Renal pelvis (tissue), 4 donors: ENCODE results near the gene PPP2R3A. TPM values are rescaled to one million over a fixed set of nuclear protein-coding genes. Genes with fewer than 3 reads are reported as not detected.

Source experiments
- DNase-seq: peaks from one replicate; pipeline ENCODE4 v3.0.0-alpha.2; 2013
- polyA plus RNA-seq, 3 donors: library from polyadenylated mRNA; unstranded; fragments of 120-200 nt; gene quantifications; one replicate each; pipeline ENCODE4 v1.2.1, GENCODE V29; 2013; ENCODE audit not compliant: insufficient read length in 3 of 3

PPP2R3A gene
- polyA plus RNA-seq, 3 donors: 17.5 to 22.6 (median 21.5) TPM

DNA sequence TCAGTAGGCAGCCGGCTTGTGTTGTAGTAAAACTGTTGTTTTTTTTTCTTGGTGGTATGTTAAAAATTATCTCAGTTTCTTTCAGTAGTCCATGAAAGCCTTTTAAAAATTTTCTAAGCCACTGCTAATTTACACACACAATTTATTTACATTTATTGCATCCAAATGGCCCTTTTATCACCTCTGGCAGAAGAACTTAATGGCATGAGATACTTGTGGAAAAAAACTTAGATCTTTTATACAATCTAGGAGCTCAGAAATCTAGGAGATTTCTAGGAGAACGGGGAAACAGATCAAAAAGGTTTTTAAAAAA, 1.4 kb downstream of the PPP2R3A start:
- DNase-seq: no peak

DNA sequence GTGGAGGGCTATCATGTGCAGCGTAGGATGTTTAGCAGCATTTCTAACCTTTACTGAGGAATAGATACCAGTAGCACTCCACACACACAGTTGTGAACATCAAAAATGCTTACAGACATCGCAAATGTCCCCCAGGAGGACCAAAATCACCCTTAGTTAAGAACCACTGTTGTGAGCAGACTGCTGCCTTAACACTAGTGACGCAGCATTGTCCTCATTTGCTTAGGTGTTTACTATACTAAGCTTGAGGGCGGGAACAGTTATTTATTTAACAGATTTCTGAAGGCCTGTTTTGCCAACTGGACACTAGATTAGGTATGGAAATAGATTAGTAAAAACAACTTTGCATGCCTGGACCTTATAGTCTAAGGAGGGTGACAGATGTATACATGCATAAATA, 2.3 kb downstream of the PPP2R3A start:
- DNase-seq: no peak

DNA sequence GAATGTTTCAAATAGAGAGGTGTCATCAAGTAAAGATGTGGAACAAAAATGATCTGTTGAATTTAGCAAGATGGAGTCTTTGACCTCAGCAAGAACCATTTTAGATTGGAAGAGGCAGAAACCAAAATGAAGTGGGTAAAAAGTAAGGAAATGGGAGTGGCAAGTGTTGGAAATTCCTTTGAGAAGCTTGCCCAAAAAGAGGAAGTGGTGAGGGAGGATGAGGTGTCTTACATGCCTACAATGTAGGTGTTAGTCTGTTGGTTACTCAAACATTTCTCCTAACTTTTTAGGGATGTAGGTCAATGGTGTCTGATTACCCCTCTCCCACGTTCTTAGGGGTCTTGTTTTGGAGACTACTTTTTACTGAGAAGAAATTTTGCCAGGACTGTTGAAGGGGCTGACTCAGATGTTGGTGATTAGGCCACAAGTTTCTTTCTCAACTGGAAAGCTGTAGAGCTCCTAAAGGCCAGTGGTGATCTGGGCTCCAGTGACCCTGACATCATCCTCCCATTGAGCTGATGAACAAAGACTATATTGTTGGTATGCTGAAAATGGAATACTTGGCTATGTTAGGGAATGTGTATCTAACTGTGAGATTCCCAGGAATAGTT, 5.1 kb downstream of the PPP2R3A start:
- DNase-seq: no peak

DNA sequence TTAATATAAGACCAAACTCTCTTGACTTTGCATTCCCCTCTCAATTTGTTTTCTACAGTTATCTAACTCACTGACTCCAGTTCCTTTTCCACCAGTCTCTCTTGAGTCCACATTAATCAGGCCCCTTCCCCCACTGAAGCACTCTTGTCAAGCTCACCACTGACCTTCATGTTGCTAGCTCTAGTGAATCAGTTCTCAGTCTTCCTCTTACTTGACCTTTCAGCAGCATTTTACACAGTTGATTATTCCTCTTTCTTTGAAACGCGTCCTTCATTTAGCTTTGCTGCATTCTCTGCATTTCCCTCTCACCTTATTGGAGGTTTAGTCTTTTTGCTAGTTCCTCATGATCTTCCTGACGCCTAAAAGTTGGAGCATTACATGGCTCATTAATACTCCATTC, 8.3 kb downstream of the PPP2R3A start:
- DNase-seq: no peak

DNA sequence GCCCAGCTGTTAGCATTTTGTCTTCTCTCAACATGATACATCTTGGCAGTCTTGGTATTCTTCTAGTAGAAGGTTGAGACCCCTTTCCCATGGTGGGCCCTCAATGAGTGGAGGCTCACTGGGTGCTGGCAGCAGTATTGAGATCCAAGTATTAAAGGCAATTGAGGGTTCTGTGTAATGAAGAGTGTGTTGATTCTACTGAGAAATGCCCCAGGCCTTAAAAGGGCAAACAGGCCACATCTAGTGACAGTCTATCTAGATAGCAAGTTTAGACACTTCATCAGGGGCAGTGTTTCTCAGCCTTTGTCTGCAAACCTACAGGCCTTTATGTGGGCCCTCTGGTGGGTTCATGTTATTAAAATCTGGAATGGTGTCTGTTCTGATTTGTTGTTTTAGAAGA, 9.5 kb downstream of the PPP2R3A start:
- no peak for DNase-seq

DNA sequence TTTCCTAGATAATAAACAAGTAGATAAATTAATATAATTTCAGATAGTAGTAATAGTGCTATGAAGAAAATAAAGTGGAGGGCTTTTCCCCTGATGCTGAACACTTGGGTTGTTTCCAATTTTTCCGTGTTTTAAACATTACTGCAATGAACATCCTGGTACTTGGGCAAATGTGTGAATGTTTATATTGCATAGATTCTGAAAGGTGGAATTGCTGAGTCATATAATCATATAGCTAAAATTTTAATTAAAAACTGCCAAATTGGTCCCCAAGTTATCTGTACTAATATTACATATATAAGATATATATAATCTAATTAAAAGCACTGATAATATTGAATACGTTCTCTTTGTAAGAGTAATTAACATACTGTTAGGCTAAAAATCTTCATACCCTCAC, 10.0 kb downstream of the PPP2R3A start:
- no peak for DNase-seq

DNA sequence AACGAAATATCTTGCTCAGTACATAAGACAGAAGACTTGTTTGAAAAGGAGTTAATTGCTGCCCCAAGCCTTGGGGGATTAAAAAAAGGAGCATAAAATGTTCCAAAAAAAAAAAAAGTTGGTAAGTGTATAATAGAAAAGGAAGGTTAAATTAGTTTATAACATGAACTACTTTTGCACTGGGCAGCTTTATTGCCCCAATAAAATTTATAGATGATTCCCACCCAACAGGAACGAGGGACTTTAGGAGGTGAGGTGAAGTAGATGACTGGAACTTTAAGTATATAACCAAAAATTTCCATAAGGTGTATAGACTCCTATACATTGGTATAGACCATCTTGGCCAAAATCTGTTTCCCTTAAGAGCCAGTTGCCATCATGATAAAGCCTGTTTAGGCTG, 14.8 kb downstream of the PPP2R3A start:
- DNase-seq: no peak

DNA sequence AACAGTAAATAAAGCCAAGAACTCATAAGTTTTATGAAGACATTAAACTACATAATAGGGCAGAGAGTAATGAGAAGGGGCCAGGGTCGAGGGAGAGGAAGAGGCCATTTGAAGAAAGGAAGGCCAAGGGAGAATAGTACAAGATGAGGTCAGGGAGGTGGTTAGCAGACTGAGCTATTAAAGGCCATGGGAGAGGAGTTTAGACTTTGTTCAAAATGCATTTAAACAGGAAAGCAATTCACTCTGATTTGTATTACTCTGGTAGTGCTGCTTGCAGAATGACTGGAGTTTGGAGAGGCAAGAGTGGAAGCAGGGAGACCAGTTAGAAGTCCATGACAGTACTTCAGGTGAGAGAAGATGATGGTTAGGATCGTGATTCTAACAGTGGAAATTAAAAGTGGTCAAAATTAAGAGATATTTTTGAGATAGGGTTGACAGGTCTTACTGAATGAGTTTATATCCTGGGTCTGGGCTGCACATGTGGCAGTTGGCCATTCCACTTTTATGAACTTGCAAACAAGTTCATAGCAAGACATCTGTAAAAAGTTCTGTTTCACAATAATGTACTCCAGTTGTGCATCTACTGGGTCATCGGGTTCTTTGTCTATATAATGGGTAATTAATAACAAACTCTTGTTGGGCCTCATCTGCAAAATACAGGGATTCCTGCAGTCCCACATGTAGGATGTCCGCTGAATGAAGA, 16.3 kb downstream of the PPP2R3A start:
- DNase-seq: no peak

DNA sequence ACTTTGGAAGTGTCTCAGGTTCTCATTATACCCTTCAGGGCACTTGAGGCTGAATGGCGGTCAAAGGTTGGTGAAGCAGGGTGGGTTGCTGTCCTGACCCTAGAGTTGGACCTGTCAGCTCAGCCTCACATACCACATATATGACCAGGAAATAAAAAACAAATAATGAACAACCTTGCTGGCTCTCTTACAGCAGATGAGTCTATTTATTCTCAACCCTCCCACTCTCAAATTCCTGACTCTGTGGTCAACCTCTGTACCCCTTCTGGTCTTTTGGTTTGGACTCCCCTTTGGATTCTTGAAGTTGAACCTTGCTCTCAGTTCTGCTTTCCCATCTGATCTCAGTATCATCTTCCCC, 16.9 kb downstream of the PPP2R3A start:
- no peak for DNase-seq

DNA sequence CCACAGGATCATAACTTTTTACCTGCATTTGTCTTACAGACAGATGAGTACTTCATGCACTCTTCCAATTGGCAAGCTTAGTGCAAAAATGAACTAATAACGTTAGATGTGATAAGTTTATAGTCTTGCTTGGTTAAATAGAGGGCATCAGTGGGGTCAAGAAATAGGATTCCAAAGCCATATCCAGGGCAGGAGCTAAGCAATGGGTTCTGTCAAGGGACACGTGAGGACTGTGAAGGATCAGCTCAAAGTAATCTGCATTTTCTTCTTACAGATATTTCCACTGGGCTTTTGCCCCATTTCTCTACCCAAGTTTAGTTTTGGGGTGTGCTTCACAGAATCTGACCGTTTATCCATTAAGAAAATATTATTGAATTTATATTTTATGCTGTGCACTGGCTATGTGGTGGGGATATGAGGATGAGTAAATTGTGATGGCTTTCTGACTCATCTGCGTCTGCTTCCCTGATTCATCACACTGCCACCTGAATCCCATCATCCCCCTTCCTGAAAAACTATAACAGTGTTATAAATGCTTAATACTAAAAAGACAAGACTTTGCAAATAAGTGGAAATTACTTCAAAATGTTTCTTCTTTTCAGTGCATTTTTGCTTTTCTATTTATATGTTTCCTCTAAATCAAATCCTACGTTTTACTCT, 17.5 kb downstream of the PPP2R3A start:
- DNase-seq: no peak

DNA sequence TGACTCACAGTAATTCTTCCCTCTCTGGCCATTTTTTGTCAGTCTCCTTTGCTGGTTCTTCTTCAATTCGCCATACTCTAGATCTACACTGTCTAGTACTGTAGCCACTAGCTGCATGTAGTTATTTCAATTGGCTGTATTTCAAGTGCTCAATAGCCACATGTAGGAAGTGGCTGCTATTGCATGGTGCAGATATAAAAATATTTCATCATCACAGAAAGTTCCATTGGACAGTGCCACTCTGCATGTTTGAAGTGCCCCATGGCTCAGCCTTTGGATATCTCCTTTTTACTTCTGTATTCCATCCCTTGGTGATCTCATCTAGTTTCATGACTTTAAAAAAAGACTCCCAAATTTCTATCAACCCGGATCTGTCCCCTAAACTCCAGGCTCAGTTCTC, 22.1 kb downstream of the PPP2R3A start:
- DNase-seq: no peak

DNA sequence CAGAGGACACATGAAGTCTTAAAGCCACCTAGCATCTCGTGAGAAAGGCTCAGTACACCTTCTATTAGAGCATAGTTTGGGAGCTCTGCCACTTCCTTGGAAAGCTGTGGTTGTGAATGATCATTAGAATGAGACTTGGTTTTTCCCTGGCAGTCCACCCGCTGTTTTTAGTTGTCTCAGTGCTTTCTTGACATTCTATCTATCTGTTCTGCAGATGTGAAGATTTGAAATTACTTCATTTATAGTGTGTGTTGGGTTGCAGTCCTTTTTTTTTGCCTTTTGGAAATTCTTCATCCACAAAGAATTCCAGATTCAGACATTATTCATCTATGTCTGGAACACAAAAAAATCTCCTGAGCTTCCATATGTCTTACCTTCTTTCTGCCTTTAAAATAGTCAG, 23.7 kb downstream of the PPP2R3A start:
- DNase-seq: no peak

DNA sequence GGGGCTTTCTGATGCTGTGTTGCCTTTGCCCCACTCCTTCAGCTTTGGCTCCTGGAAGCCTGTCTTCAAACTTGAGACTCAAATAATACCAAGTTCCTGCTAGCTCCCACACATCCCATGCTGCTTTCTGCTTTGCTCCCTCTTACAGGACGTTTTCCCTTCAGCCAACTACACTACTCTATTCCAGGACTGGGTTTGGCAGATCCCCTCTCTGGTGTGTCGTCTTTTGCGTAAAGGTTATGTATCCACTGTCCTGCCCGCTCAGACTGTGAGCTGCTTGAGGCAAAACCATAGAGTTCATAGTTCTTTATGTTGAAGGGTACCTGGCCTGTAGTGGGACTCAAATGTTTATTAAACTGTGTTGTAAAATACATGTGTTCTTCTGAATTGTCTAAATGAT, 25.4 kb downstream of the PPP2R3A start:
- DNase-seq: no peak

DNA sequence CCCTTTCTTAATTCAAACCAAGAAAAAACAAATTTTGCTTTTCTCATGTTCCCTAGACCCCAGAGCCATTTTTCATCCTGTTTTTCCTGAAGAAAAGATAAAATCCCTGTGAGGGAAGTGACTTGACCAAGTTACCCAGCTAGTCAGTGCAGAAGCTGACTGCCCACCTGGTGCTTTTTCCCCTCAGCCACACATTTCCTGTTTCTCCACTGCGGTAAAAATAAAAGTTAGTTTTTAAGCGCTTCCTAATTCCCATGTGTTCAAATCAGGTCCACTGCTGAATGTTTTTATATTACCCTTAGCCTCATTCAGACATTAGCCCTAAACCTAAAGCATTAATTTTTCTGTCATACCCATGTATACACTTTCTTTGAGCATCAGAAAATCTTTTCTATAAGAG, 26.1 kb downstream of the PPP2R3A start:
- no peak for DNase-seq

DNA sequence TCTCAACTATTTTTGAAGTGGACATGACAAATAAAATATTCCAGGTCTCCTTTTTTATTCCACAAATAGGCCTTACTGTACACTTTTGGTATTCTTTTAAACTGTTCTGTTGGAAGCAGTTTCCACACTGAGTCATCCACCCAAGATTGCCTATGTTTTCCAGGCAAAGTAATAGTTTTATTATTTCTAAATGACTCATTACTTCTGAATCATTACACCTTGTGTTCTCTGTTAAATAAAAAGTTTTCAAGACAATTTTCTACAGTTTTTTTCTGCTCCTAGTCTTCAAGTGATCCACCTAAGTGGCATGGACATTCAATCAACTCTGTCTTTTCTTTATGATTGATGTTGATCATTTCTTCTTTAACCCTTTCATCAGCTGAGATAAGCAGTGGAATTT, 26.5 kb downstream of the PPP2R3A start:
- DNase-seq: no peak

DNA sequence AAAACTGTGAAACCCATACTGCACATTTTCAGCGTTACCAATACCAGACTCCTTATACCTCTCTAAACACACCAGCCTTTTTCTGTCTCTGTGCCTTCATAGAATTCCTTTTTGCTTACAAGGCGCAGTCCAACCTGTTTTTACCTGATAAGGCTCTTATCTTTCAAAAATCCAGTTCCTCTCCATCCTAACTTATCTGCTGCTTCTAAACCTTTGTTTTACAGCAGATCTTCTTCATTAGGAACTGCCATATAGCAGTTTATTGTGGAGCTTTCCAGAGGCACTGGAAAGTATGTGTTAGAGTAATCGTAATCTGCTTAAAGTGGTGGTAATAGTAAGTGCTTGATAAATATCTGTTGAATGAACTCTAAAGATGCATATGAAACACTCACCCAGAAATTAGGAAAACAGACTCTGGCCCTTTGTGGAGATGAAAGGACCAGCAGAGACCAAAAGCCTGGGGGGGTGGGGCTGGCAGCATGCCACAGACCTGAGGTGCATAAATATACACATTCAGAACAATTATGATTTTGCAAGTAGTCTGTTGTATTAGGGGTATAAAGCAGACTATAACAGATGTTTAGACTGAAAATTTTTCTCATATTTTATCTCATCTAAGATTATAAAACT, 29.3 kb downstream of the PPP2R3A start:
- DNase-seq: no peak

DNA sequence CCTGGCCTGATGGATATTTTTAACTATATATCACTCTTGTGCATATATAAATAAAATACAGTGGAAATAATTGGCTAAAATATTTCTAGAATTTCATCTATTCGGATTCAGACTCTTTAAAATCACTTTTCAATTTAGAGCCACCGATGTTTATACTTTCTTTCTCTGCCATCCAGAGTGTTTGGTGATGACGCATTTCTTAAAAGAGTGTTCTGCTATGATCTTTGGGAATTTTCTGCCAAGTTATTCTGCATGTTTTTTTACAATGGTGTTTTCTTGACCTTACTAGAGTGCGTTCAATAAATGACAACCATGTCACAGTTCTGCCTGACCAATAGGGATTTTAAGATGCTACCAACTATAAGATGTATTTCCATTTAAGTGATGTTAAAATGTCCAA, 30.2 kb downstream of the PPP2R3A start:
- no peak for DNase-seq

DNA sequence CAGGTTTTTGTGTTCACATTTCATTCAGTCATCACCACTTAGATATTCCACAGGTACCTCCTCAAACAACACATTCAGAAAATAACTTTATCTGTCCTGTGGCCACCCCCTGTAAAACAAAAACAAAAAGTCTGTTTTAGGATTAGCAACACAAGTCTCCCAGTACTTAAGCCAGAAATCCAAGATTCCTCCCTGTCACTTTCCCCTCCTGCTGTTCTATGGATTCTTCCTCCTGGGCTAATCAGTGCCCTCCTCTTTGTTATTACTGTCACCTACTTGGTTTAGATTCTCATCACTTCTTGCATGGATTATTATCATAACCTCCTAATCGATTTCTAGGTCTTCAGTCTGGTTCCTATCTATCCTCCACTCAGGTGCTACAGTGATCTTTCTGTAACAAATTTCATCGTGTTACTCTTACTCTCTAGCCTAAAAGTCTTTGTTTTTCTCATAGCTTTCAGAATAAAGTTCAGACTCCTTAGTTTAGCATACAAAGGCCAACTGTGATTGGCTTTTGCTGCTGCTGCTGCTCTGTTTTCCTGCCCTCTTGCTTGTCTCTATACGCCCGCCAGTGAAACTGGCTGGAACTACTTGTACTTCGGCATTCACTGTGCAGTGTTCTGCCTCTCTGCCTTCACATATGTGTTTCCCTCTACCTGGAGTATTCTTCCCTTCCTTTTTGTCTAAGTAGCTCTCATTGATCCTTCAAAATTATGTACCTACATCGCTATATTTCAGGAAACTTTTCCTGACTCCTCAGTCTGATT, 32.2 kb downstream of the PPP2R3A start:
- no peak for DNase-seq

DNA sequence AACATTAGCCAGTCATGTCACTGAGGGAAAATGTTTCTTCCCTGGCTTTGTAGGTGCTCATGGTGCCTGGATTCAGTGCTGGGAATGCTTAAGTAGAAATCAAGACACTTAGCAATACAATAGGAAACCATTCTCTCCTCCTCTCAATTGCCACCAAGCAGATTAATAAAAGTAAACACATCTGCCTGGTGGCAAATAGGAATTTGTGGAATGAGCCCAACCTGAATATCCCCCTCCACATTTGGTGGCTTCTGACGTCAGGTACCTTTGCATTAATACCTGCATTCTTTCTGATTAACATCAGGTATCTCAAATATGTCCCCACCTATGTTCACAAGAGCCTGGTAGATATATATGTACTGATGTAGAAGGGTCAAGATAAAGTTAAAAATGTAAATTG, 42.7 kb downstream of the PPP2R3A start:
- no peak for DNase-seq

DNA sequence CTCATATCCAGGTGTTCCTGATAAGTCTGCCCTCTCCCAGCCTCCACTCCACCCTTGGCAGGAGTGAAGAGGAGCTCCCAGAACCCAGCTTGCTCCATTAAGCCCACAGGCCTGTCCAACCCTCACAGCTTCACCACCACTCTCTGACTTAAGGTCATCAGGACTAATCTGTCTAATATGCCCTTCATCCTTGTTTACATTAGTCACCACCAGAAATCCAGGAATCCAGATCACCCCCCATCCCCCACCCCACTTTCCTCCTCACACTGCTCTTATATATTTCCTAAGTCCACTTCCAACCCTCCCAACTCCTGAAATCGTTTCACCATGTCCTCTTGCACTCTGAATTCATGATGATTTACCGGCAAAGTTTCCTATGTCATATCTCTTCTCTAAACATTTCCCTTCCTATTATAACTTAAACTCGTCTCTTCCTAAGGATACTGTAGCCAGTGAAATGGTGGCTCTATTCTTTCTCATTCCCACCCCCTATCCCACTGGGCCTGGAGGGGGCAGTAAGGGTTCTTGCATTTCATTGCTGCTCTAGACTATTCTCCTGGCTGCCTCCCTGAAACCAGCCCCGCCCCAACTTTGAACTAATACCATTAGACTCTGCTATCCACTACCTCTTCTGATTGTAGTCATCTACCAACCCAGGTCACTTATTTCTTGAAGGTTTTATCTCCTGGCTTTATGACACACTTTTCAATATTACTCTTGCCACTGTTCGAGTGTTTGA, 43.4 kb downstream of the PPP2R3A start:
- DNase-seq: no peak

DNA sequence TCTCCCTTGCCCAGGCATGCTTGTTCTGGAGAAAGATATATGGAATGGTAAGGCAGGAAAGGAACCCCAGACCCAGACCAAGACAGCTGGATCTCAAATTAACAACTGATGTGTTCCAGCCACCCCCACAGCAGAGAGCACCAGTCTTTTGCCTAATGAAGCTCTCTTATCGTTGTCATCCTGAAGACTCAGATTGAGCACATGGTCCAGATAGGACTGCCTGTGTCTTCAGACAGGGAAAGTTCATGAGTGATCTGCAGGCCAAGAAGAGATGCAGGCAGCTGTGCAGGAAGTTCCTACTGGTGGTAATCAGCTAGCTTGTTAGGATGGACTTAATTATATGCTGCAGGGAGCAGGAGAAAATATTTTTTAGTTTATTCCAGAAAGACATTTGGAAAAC, 53.3 kb downstream of the PPP2R3A start:
- DNase-seq: no peak

DNA sequence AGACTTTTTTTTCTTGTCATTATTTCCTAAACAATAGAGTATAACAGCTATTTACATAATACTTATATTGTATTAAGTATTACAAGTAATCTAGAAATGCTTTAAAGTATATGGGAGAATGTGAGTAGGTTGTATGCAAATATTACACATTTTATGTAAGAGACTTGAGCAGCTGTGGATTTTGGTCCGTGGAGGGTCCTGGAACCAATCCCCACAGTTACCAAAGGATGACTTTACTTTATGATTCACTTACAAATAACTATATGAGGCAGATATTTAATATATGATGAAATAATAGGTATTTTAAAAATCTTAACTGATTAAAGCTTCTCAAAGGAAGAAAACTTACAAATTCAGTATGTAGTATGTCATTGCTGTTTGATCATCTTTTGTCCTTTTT, 56.3 kb downstream of the PPP2R3A start:
- no peak for DNase-seq
